ENCODE measurements around the gene NSD1.
A peak's percentile ranks its signal among the peaks of the same experiment; 100 is the strongest.

Gene NSD1

DNA sequence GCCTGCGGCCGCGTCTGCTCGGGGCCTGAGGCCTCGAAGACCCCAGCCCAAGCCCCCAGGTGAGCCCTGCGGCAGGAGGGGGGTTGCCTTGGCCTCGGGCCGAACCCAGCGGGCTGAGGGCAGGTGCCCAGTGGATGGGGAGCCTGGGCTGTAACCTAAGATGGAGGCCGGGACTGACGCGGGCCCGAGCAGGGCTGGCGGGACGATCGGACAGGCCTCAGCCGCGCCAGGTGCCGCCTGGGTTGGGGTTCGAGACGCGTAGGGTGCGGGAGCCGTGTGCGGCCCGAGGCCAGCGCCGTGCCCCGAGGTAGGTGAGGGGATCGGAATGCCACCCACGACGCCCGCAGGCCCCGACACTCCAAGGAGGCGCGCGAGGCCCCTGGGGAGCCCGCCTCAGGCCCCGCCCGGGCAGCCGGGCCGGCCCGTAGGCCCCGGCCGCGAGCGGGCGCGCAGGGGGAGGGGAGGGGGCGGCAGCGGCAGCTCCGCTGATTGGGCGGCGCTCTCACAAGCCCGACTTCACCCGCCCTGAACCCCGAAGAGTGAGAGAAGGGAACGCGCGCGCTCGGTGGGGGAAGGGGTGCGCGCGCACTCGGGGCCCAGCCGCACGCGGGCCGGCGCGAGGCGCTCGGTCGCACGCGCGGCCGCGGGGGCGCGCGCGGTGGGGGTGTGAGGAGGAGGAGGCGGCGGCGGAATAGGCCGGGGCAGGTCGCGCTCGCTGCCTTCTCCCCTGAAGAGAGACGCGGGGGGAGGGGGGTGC is at the start of gene NSD1:
Gene NSD1, plus strand, starts transcription at position 678 of the 757 bp plus-strand sequence. CDS start 1,331 bp downstream, outside the sequence.
- DNase-seq (ENCODE audit: low read depth, low spot score): peak; percentile 57

GRCh38 chr5:177084175-177084574 is 49.4 kb upstream of the NSD1 start:
- no peak for DNase-seq (ENCODE audit: low read depth, low spot score)

- no peak for DNase-seq (ENCODE audit: low read depth, low spot score)
Observed at GRCh38 chr5:177085985-177086653, 47.5 kb upstream of the NSD1 start.

GRCh38 chr5:177086654-177087397 is 46.7 kb upstream of the NSD1 start, which contains the start of gene FGFR4:
Gene FGFR4, plus strand, starts transcription at chr5:177086915. Its CDS starts 2,688 bp downstream, at chr5:177089603.
- DNase-seq (ENCODE audit: low read depth, low spot score): no peak

GRCh38 chr5:177087398-177088005 is 46.1 kb upstream of the NSD1 start:
- no peak for DNase-seq (ENCODE audit: low read depth, low spot score)

DNA sequence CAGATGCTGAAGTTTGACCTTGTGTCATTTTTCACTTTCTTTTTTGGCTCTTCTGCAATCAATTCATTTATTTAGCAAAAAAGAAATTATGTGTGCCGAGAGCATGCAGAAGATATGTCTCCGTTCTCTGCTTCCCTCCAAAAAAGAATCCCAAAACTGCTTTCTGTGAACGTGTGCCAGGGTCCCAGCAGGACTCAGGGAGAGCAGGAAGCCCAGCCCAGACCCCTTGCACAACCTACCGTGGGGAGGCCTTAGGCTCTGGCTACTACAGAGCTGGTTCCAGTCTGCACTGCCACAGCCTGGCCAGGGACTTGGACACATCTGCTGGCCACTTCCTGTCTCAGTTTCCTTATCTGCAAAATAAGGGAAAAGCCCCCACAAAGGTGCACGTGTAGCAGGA is 44.4 kb upstream of the NSD1 start:
- DNase-seq (ENCODE audit: low read depth, low spot score): no peak

GRCh38 chr5:177089825-177090641 is 43.5 kb upstream of the NSD1 start:
- no peak for DNase-seq (ENCODE audit: low read depth, low spot score)

DNA sequence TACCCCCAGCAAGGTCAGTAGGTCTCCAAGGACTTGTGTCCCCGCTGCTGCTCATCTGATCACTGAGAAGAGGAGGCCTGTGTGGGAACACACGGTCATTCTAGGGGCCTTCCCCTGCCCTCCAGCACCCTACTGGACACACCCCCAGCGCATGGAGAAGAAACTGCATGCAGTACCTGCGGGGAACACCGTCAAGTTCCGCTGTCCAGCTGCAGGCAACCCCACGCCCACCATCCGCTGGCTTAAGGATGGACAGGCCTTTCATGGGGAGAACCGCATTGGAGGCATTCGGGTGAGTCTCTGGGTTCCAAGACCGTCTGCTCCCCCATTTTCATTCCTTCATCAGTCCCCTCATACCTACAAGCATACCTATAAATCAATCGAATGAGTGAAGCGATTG is 42.8 kb upstream of the NSD1 start:
- no peak for DNase-seq (ENCODE audit: low read depth, low spot score)

DNA sequence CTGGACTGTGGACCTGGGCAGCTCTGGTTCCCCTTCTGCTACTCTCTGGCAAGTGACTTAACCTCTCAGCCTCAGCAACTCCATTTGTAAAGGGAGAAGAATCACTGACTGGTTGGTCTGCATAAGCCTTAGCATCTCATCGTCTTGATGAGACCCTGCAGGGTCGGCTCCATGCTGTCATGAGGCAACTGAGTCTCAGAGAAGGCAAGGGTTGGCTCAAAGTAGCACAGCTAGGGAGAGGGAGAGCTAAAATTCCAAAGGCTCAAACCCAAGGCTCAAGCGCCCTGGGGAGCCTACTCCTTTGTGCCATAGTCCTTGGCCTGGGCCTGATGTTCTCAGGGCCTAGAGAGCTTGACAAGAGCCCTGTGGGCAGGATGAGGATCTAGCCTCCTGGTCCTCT is 42.3 kb upstream of the NSD1 start:
- no peak for DNase-seq (ENCODE audit: low read depth, low spot score)

GRCh38 chr5:177092178-177093081 is 41.1 kb upstream of the NSD1 start:
- DNase-seq (ENCODE audit: low read depth, low spot score): no peak

DNA sequence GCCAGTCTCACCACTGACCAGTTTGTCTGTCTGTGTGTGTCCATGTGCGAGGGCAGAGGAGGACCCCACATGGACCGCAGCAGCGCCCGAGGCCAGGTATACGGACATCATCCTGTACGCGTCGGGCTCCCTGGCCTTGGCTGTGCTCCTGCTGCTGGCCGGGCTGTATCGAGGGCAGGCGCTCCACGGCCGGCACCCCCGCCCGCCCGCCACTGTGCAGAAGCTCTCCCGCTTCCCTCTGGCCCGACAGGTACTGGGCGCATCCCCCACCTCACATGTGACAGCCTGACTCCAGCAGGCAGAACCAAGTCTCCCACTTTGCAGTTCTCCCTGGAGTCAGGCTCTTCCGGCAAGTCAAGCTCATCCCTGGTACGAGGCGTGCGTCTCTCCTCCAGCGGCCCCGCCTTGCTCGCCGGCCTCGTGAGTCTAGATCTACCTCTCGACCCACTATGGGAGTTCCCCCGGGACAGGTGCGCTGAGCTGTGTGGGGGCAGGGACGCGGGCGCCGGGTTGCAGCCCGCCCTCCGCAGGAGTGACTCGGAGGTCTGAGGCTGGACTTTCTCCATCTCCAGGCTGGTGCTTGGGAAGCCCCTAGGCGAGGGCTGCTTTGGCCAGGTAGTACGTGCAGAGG is 40.4 kb upstream of the NSD1 start:
- no peak for DNase-seq (ENCODE audit: low read depth, low spot score)

DNA sequence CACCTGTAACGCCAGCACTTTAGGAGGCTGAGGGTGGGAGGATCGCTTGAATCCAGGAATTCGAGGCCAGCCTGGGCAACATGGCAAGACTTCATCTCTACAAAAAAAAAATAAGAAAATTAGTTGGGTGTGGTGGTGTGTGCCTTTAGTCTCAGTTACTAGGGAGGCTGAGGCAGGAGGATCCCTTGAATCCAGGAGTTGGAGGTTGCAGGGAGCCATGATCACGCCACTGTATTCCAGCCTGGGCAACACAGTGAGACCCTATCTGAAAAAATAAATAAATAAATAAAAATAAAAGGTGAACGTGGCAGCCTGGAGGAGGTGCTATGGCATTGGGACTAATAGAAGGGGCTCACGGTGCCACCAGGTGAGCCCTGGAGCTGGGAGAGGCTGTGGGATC is 39.8 kb upstream of the NSD1 start:
- DNase-seq (ENCODE audit: low read depth, low spot score): no peak

DNA sequence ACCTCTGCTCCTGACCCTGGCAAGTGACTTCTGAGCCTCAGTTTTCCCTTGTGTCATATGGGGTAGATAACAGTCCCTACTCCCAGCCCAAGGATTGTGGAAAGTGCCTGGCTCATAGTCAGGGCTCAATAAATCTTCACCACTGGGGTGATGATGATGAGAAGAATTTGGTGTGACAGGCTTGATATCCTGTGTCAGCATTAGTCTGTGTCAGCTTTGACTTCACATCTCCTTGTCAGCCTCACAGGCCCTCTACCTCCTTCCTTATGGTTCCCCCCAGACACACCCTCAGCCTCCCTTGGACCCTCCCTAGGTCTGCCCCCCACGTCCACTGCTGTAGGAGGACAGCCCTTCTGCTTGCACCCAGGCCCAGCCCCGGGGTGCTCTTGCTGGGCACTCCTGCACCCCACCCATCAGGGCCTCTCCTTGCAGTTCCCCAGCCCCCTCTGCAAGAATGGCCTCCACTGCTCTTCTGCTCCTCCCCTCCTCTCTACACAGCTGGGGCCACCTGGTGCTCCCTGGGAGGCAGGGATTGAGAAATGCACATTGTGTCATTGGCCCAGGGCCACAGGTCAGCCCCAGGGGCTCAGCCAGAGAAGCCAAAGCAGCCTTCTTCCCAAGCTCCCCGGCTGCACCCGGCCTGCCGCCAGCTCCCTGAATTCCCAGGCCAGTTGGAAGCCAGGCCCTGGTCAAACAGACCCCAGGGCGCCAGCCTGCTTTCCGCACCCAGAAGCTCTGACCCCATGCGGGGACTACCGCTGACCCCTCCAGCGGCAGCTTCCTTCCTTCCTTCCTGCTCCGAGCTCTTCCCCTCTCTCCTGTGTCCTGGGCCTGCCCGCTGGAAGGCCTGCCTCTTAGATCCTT is 39.1 kb upstream of the NSD1 start:
- peak; percentile 53 for DNase-seq (ENCODE audit: low read depth, low spot score)

- DNase-seq (ENCODE audit: low read depth, low spot score): no peak
Observed at GRCh38 chr5:177095088-177095669, 38.4 kb upstream of the NSD1 start.

DNA sequence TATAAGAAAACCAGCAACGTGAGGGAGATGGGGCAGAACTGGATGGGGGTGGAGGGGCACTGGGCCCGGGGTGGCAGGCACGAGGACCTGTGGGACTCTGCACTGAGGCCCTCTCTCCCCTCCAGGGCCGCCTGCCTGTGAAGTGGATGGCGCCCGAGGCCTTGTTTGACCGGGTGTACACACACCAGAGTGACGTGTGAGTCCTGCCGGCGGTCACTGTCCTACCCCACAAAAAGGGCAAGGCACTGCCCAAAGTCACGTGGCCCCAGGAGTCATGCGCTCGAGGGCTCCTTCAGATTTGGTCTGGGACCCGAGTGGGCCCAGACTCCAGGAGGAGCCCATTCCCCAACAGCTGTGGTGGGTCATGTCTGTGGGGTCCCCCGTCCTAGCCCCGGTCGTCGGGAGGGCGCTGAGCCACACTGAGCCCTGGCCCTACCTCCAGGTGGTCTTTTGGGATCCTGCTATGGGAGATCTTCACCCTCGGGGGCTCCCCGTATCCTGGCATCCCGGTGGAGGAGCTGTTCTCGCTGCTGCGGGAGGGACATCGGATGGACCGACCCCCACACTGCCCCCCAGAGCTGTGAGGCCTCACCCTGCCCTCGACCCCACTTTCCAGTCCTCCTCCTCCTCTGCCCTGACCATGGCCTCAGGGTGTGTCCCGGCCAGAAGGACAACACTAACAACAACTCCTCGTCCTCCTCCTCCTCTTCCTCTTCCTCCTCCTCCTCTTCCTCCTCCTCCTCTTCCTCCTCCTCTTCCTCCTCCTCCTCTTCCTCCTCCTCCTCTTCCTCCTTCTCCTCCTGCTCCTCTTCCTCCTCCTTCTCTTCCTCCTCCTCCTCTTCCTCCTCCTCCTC is 37.2 kb upstream of the NSD1 start:
- no peak for DNase-seq (ENCODE audit: low read depth, low spot score)

DNA sequence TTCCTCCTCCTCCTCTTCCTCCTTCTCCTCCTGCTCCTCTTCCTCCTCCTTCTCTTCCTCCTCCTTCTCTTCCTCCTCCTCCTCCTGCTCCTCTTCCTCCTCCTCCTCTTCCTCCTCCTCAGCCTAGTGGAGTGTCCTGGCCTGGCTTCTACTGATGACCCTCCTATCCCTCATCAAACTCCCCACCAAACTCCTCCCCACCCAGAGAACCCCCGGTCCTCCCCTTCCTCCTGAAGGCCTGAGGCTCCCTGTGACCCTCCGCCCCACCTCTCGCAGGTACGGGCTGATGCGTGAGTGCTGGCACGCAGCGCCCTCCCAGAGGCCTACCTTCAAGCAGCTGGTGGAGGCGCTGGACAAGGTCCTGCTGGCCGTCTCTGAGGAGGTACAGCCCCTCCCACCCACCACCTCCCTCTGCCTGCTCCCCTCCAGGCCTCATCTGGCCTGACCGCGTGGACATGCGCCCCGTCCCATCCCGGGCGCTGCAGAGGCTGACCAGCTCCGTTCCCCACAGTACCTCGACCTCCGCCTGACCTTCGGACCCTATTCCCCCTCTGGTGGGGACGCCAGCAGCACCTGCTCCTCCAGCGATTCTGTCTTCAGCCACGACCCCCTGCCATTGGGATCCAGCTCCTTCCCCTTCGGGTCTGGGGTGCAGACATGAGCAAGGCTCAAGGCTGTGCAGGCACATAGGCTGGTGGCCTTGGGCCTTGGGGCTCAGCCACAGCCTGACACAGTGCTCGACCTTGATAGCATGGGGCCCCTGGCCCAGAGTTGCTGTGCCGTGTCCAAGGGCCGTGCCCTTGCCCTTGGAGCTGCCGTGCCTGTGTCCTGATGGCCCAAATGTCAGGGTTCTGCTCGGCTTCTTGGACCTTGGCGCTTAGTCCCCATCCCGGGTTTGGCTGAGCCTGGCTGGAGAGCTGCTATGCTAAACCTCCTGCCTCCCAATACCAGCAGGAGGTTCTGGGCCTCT is 36.3 kb upstream of the NSD1 start:
- no peak for DNase-seq (ENCODE audit: low read depth, low spot score)
